ENCODE data around the gene SEMA7A.
"Not testable (repeated sequence)": the region's sequence is repeated elsewhere in the genome, so short reads cannot be mapped to it uniquely, and the experiment has no call there.

The SEMA7A gene

GRCh38 chr15:74463634-74464033, 29.9 kb upstream of the SEMA7A start:
- DNase-seq (ENCODE audit: insufficient read length, low spot score), result no peak
- no peak for FAIRE-seq
- no peak for TF ChIP-seq SPI1 (IDR thresholded peaks at IDR 0.05; ENCODE audit: low read depth, low read length)
- no peak for TF ChIP-seq PAX5 (IDR thresholded peaks at IDR 0.05; ENCODE audit: insufficient read depth, low read length, severe bottlenecking)
- TF ChIP-seq POLR2A (IDR thresholded peaks at IDR 0.05; ENCODE audit: low read depth, low read length), result no peak
- TF ChIP-seq POLR2AphosphoS5 (IDR thresholded peaks at IDR 0.05; ENCODE audit: low read depth, low read length), result no peak
- TF ChIP-seq POU2F2 (IDR thresholded peaks at IDR 0.05; ENCODE audit: low read depth, low read length), result no peak
- no peak for TF ChIP-seq TAF1 (IDR thresholded peaks at IDR 0.05; ENCODE audit: low read depth, low read length)

GRCh38 chr15:74461847-74462511, 28.2 kb upstream of the SEMA7A start:
- DNase-seq (ENCODE audit: insufficient read length, low spot score) (no peak), FAIRE-seq (no peak)
- TF ChIP-seq POLR2A (IDR thresholded peaks at IDR 0.05; ENCODE audit: low read depth, low read length) (no peak), SPI1 (IDR thresholded peaks at IDR 0.05; ENCODE audit: low read depth, low read length) (no peak), POLR2AphosphoS5 (IDR thresholded peaks at IDR 0.05; ENCODE audit: low read depth, low read length) (no peak), TAF1 (IDR thresholded peaks at IDR 0.05; ENCODE audit: low read depth, low read length) (no peak), PAX5 (IDR thresholded peaks at IDR 0.05; ENCODE audit: insufficient read depth, low read length, severe bottlenecking) (no peak), POU2F2 (IDR thresholded peaks at IDR 0.05; ENCODE audit: low read depth, low read length) (no peak)

DNA sequence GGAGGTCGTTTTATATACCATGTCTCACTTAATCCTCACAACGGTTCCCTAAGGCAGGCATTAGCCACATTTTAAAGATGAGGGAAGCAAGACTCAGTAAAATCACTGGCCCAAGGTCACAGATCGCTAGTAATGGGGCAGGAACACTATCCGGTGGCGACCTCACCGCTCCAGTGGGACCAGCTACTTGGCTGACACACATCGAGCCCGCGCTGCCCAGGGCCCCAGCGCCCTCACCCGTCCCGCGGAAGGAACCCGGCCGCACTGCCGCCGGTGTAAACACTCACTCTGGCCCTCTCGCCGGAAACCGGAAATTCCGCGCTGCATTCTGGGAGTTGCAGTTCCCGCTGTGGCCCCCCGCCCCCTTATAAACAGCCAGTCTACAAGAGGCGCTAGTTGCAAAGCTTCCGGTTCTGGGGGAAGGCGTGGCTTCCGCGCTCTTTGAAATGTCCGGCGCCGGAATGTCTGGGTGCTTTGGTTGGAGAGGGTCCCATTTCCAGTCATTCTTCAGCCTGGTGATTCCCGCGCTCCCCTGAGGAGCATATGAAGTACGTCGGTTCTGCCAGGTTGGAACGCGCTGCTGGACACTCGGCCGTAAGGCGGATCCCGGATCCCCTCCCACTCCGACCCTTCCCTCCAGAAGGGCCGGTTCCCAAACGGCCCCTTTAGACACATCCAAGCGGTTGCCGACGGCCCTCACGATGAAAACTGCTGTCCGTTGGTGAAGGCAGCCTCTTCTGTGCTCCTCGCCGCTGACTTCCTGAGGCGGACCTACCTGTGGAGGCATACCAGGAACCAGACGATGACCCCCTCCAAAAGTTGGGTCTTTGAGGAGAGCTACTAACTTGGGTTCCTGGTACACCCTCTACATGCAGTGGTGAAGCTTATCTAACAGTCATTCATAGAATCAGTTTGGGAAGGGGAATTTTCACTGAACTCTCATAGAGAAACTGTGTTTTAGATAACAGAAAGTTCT, 27.4 kb upstream of the SEMA7A start, which contains the start of gene UBL7:
Gene UBL7 (minus strand): TSS at position 290 of the 976 bp plus-strand sequence. CDS start 2,293 bp downstream, outside the sequence.
- DNase-seq (ENCODE audit: insufficient read length, low spot score), result peak; percentile 78
- peak; percentile 97 for FAIRE-seq
- TF ChIP-seq POLR2A (IDR thresholded peaks at IDR 0.05; ENCODE audit: low read depth, low read length) (peak; percentile 88), POU2F2 (IDR thresholded peaks at IDR 0.05; ENCODE audit: low read depth, low read length) (peak; percentile 75), TAF1 (IDR thresholded peaks at IDR 0.05; ENCODE audit: low read depth, low read length) (peak; percentile 85), PAX5 (IDR thresholded peaks at IDR 0.05; ENCODE audit: insufficient read depth, low read length, severe bottlenecking) (peak; percentile 8), SPI1 (IDR thresholded peaks at IDR 0.05; ENCODE audit: low read depth, low read length) (no peak), POLR2AphosphoS5 (IDR thresholded peaks at IDR 0.05; ENCODE audit: low read depth, low read length) (peak; percentile 85)

DNA sequence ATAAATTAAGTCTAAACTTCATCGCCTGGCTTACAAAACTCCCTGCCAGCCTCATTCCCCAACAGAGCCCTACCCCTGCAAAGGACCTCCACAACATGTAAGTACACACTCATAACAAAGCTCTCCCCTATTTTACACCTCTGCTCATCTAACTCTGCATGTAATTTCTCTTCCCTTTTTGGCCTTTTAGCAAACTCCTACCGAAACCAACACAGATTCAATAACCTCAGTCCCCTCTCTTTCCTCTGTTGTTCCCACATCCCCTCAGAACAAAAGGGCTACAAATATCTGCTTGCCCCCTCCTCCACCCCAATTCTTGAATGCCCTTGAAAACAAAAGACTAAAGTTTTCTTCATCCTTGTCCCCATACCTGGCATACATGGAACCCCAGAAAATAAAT, 26.5 kb upstream of the SEMA7A start:
- DNase-seq (ENCODE audit: insufficient read length, low spot score) (peak; percentile 50), FAIRE-seq (peak; percentile 13)

DNA sequence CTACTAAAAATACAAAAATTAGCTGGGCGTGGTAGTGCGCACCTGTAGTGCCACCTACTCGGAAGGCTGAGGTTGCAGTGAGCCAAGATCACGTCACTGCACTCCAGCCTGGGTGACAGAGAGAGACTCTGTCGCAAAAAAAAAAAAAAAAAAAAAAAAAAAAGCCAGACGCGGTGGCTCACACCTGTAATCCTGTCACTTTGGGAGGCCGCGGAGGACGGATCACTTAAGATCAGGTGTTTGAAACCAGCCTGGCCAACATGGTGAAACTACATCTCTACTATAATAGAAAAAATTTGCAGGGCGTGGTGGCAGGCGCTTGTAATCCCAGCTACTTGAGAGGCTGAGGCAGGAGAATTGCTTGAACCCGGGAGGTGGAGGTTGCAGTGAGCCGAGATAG, 26.0 kb upstream of the SEMA7A start:
- not testable (repeated sequence) for FAIRE-seq; DNase-seq (ENCODE audit: insufficient read length, low spot score)

More for the DNA sequence above, 26.5 kb upstream of the SEMA7A start:
- TF ChIP-seq TAF1 (IDR thresholded peaks at IDR 0.05; ENCODE audit: low read depth, low read length) (no peak), SPI1 (IDR thresholded peaks at IDR 0.05; ENCODE audit: low read depth, low read length) (peak; percentile 84)

GRCh38 chr15:74458473-74458872, 24.7 kb upstream of the SEMA7A start:
- TF ChIP-seq PAX5 (IDR thresholded peaks at IDR 0.05; ENCODE audit: insufficient read depth, low read length, severe bottlenecking), result no peak
- no peak for TF ChIP-seq SPI1 (IDR thresholded peaks at IDR 0.05; ENCODE audit: low read depth, low read length)
- no peak for TF ChIP-seq POLR2AphosphoS5 (IDR thresholded peaks at IDR 0.05; ENCODE audit: low read depth, low read length)
- TF ChIP-seq POLR2A (IDR thresholded peaks at IDR 0.05; ENCODE audit: low read depth, low read length), result no peak
- TF ChIP-seq POU2F2 (IDR thresholded peaks at IDR 0.05; ENCODE audit: low read depth, low read length), result no peak
- TF ChIP-seq TAF1 (IDR thresholded peaks at IDR 0.05; ENCODE audit: low read depth, low read length), result no peak
- no peak for DNase-seq (ENCODE audit: insufficient read length, low spot score)
- FAIRE-seq, result no peak

- not testable (repeated sequence) for DNase-seq (ENCODE audit: insufficient read length, low spot score); FAIRE-seq
Measured at GRCh38 chr15:74457036-74457435, 23.3 kb upstream of the SEMA7A start.

DNA sequence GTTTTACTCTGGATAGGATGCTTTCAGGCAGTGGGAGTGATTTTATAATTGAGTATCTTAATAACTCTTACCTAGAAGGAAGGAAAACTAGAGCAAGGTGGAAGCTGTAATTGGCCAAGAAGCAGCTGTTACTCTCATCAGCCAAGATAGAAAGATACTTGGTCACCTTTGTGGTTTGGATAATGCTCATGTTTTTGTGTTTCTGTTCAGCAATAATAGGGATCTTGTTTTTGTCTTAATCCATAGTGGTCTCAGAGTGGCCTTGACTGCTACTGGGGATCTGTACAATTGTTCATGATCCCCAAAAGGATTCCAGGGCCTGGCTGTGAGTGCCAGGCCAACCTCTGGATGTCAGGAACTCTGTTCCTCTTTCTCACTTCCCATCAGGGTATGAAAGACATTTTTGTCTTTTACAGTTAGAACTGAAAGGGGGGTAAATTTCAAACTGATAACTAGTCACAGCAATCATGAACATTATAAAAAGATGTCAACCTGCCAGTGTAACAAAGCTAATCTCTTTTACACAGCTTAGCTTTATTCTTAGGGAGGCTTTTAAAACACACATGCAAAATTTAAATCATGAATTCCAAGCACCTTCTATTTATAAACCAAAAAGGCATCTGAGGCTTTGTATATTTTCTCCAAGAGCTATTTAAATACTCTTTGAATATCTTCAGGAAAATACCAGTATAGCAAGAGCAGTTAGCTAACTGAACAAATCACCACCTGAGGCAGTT, 21.2 kb upstream of the SEMA7A start:
- DNase-seq (ENCODE audit: insufficient read length, low spot score) (no peak), FAIRE-seq (peak; percentile 77)
- TF ChIP-seq TAF1 (IDR thresholded peaks at IDR 0.05; ENCODE audit: low read depth, low read length) (no peak), SPI1 (IDR thresholded peaks at IDR 0.05; ENCODE audit: low read depth, low read length) (peak; percentile 78)

- no peak for DNase-seq (ENCODE audit: insufficient read length, low spot score)
- FAIRE-seq, result peak; percentile 55
- no peak for TF ChIP-seq TAF1 (IDR thresholded peaks at IDR 0.05; ENCODE audit: low read depth, low read length)
Measured at GRCh38 chr15:74453925-74454763, 20.4 kb upstream of the SEMA7A start.
